HG03025 (cell line): ENCODE data around the gene ESRP2.

Experiments
- ATAC-seq: cut with Tn5 transposase; IDR thresholded peaks from one replicate; pipeline ENCODE4 v1.9.1; 2021; ENCODE audit warnings: mild to moderate bottlenecking, moderate library complexity; ENCODE audit not compliant: unreplicated experiment, low FRiP score

The ESRP2 gene

DNA sequence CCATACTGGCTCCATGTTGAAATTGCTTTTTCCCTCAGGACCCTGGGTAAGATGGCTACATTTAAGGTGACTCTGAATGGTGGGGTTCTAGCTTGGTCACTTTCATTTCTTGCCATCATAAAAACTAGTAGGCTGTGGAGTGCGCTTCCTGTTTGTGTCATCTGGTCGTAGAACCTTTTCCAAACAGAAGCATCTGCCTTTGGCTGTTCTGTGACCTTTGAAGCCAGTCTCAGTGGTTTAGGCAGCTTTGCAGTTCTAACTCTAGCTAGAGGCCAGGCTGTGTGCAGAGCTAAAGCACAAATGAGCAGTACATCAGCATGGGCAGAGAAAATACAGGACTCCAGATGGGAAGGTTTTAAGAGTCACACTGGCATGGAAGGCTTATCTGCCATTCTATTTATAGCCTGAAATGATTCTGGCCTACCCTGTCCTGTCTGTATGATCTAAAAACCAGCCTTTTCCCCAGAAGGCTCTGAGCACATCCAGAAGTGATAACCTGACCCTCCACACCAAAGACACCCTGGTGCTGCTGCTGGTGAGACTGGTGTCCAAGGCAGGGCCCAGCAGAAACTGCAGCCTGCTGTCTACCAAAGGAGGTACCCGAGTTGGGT is 8.6 kb downstream of the ESRP2 start:
- no peak for ATAC-seq

DNA sequence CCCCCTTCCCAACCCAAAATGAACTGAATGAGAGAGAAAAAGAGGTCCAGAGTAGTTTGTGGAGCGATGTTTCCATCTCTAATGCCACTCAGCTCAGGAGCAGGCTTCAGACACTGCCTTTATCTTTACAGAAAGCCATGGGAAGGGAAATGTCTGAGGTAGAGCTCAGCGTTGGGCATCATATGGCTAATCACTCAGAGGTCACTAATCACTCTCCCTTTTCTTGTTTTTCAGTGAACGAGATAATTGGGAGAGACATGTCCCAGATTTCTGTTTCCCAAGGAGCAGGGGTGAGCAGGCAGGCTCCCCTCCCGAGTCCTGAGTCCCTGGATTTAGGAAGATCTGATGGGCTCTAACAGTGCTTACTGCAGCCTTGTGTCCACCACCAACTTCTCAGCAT is 9.8 kb downstream of the ESRP2 start:
- ATAC-seq: no peak

- ATAC-seq: no peak
These were observed 12.9 kb downstream of the ESRP2 start for GRCh38 chr16:68223072-68223471.

DNA sequence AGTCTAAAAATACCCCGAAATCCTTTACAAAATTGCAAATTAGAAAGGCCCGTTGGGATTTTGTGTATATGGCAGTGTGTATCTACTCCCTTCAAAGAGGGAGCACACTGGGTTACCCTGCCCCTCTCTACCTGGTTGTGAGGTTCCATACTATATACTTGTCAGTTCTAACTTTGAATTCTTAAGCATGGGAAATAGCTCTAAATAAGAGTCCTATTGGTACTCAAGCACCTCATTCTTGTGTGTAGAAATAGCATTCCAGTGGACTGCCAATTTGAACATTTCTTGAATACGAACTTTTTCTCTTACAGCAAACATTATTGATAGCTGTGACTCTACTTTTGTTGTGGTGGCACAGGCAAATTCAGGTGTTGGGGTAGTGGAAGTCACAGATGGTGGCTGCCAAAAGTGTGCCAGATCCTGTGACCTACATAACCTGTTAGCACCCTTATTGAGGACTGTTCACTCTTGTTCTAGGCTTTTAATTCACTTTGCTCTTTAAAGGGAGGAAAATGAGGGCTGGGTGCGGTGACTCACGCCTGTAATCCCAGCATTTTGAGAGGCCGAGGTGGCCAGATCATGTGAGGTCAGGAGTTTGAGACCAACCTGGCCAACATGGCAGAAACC is 16.1 kb downstream of the ESRP2 start:
- no peak for ATAC-seq

DNA sequence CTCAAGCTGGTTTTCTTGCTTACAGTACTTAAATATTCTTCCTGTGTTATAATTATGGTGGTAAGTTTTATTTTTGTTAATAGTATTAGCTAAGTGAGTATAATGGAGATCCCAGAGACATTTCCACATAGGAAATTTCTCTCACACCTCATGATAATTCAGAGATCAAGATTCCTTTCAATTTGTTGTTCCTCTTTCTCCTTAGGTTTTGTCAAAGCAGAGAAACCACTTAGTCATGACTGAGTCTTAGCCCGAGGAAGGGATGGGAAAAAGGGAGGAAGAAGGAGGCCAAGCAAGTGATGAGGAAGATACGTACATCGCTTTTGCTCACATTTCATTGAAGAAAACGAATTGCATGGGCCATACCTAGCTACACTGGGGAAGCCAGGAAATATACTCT is 18.4 kb downstream of the ESRP2 start:
- no peak for ATAC-seq

GRCh38 chr16:68216240-68216639 is 19.7 kb downstream of the ESRP2 start:
- ATAC-seq: no peak

DNA sequence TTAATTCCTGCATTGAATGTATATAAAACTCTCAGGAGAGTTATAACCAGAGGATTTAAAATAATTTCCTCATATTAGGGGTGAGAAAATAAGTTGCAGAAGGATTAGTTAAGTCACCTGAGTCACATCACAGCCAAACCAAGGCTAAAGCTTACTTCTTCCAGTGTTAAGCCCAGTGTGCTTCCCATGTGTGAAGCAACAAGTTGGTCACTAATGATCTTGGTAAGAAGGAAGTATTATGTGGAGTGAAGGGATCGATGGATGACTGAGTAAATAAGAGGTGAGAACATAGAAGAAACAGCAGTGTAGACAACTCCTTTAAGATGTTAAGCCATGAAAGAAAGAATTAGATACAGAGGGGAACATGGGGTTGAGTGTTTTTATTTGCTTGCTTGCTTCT is 20.6 kb downstream of the ESRP2 start:
- no peak for ATAC-seq

GRCh38 chr16:68214726-68215125 is 21.2 kb downstream of the ESRP2 start:
- ATAC-seq: no peak

GRCh38 chr16:68206245-68206644 is 29.7 kb downstream of the ESRP2 start:
- no peak for ATAC-seq

DNA sequence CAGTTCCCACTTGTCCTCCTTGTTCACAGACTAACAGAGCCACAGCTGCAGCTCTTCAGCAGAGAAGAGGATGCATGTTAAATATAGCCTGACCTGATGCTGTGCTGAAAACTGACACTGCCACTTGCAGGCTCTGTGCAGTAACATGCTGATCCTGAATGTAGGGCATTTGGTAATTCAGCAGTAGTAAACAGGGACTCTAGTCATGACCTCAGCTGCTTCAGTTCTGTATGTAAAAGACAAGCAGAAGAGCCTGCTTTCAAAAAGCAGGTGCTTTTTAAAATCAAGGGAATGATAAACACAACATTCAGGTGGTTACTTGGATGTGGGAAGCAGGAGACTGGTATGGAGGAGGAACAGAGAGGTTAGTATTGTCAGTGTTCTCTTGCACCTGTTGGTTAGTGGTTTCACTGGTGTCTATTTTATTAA is 33.8 kb downstream of the ESRP2 start:
- ATAC-seq: no peak

GRCh38 chr16:68200088-68200783 is 35.7 kb downstream of the ESRP2 start:
- no peak for ATAC-seq

- ATAC-seq: no peak
These were observed 38.7 kb downstream of the ESRP2 start for GRCh38 chr16:68197250-68197649.

DNA sequence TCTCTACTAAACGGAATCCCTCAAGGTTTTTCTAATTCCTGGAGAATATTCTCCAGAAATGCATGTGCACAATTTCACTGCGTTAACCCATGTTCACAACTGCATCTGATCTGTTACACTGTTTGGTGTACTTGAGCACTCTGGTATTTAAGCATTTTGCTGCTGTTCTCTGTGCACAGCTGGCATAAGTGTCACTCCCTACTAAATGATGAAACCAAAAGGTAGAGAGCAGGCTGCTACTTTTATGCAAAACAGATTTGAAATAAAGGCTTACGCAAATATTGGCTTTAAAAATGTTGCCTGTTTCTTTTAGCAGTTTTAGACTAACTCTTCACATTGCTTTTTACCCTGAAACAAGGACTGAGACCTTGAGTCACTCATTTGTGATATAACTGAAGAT is 41.7 kb downstream of the ESRP2 start:
- no peak for ATAC-seq

GRCh38 chr16:68190736-68191510 is 45.0 kb downstream of the ESRP2 start:
- no peak for ATAC-seq

DNA sequence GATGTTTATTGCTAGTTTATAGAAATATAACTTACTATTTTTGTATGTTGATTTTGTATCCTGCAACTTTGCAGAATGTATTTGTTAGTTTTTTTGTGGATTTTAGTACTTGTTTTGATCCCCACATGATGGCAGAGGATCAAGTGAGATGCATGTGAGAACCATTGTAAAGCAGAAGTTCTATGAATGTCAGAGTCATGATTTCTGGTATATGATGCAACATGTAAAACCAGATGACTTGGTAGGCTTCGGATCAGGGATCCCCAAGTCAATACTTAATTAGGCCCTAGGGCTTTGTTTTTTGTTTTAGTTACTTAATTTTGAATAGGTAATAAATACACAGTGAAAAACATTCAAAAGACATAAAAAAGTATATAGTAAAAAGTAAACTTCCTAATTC is 45.8 kb downstream of the ESRP2 start:
- no peak for ATAC-seq

DNA sequence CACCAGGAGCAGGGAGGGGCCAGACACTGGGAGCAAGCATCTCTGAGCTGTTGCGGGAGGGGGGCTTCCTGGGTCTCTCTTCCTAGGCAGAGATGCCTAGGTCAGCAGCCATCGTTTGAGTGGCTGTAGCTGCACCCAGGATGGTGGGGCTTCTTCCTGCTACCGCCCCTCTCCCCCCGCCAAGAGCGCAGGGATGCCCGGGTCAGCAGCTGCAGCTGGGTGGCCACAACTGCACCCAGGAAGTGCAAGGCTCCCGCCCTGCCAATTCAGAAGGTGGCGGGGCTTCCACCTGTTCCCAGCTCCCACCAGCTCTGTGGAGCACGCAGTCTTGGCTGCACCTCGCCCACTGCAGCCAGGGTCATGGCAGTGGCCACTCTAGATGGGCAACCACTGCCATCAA is 47.8 kb downstream of the ESRP2 start:
- no peak for ATAC-seq

- ATAC-seq: no peak
These were observed 48.4 kb downstream of the ESRP2 start for GRCh38 chr16:68187505-68187904.

GRCh38 chr16:68186877-68187276 is 49.0 kb downstream of the ESRP2 start:
- ATAC-seq: no peak

DNA sequence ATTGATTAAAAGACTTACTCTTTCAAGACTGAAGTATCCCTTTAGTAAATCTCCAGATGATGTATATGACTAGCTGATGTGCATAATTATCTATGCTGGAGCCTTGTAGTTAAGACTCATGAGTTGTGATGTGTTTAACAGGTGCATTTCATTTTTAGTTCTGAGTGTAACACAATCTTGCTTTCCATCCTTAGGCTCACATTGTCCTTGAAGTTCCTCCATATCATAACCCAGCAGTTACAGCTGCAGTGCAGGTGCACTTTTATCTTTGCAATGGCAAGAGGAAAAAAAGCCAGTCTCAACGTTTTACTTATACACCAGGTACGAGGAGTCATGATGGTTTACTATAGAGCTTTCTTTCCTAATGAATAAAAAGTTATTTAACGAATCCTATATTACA is 52.9 kb downstream of the ESRP2 start:
- no peak for ATAC-seq

- no peak for ATAC-seq
These were observed 56.1 kb downstream of the ESRP2 start for GRCh38 chr16:68179855-68180254.

DNA sequence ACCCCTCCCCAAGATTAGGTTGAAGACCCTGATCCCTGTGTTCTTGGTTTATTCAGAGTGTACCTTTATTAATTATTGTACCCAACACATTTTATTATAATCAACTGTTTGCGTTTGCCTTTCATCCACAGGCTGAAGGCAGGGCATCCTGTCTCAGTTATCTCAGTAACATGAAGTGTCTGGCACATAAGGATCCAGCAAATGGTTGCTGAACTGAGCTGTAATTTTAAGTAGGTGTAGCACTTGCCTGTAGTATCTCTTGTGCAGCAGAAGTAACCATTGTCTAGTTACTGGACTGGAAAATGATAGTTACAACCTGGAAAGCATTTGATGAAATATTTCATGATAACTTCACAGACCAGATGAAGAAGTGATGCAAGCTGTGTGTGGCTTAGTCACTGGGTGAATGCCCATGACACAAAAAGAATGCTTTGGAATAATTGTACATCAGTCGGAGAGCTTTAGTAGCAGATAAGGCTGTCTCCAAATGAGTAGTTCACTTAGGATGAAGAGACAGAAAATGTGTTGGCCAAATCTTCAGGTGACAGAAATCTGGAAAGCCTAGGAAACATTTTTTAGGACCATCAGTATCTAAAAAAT is 56.6 kb downstream of the ESRP2 start:
- ATAC-seq: no peak
